Measurements from ENCODE around the gene ILKAP.
"Not testable (repeated sequence)": the region's sequence is repeated elsewhere in the genome, so short reads cannot be mapped to it uniquely, and the experiment has no call there.

The ILKAP gene

DNA sequence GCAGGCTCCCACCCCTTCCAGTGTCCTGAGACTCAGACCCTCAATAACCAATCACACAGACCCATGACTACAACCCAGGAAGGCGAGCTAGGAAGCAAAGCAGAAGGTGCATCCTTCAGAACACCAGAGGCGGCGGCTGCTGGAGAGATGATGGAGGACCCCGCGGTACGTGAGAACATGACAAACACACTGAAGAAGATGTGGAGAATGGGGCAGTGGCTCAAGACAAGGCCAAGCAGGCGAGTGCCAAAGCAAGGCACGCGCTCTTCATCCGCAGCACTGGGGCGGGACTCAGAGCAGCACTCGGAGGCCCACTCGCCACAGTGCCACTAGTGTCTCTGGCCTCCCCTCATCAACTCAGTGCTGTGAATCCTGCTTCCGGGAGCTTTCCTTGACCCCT lies 31.1 kb downstream of the ILKAP start:
- Histone ChIP-seq H3K36me3 (ENCODE audit: insufficient read depth, low read length) (peaks cover 81% of the 10 kb centered on the region), H3K9me3 (ENCODE audit: low read length) (no peaks in the 10 kb centered on the region), H3K9ac (ENCODE audit: low read length) (no peak overlapping the region), H3K4me2 (ENCODE audit: low read length) (no peak overlapping the region), H2AFZ (ENCODE audit: low read length) (no peak overlapping the region), H3K9me2 (ENCODE audit: low read depth, low read length) (no peaks in the 10 kb centered on the region), H3K4me1 (ENCODE audit: insufficient read depth, low read length, severe bottlenecking) (no peaks in the 10 kb centered on the region), H3K79me2 (ENCODE audit: insufficient read depth, low read length) (no peaks in the 10 kb centered on the region), H3K27ac (ENCODE audit: low read depth, low read length, poor library complexity, severe bottlenecking) (no peak overlapping the region), H4K20me1 (ENCODE audit: insufficient read depth, low read length) (no peaks in the 10 kb centered on the region), H3F3A (ENCODE audit: insufficient read depth, low read length) (no peaks in the 10 kb centered on the region), H3K4me3 (ENCODE audit: low read depth, low read length, poor library complexity, severe bottlenecking) (no peak overlapping the region), H3K27me3 (ENCODE audit: insufficient read depth, low read length) (no peaks in the 10 kb centered on the region)
- TF ChIP-seq, protein P1, sequence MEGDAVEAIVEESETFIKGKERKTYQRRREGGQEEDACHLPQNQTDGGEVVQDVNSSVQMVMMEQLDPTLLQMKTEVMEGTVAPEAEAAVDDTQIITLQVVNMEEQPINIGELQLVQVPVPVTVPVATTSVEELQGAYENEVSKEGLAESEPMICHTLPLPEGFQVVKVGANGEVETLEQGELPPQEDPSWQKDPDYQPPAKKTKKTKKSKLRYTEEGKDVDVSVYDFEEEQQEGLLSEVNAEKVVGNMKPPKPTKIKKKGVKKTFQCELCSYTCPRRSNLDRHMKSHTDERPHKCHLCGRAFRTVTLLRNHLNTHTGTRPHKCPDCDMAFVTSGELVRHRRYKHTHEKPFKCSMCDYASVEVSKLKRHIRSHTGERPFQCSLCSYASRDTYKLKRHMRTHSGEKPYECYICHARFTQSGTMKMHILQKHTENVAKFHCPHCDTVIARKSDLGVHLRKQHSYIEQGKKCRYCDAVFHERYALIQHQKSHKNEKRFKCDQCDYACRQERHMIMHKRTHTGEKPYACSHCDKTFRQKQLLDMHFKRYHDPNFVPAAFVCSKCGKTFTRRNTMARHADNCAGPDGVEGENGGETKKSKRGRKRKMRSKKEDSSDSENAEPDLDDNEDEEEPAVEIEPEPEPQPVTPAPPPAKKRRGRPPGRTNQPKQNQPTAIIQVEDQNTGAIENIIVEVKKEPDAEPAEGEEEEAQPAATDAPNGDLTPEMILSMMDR (IDR thresholded peaks at IDR 0.05; ENCODE audit: low read length), result no peak
- no peak for TF ChIP-seq EZH2 (IDR thresholded peaks at IDR 0.05; ENCODE audit: borderline replicate concordance, low read length)

DNA sequence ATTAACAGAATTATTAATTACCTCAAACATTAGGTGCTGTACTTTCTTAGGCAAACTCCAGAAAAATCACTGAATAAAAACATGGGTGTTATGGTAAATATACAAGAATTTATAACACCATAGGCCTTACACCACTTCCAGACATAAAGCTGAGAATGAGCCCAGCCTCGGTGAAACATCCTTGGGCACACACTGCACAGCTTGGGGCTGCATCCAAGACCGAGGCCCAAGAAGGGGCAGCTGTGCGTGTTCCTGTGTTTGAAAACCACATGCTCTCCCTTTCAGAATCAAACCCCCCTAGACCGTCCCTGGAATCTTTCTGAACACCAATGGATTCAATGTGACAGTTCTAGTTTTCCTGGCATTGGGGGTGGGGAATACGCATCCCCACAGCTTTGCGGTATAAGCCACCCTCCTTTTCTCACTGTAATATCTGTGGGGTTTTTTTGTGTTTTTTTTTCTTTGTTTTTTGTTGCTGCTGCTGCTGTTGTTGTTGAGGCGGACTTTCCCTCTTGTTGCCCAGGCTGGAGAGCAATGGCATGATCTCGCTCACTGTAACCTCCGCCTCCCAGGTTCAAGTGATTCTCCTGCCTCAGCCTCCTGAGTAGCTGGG lies 31.8 kb downstream of the ILKAP start:
- peaks cover 73% of the 10 kb centered on the region for H3K36me3 ChIP-seq (ENCODE audit: insufficient read depth, low read length)
- no peaks in the 10 kb centered on the region for H3K4me1 ChIP-seq (ENCODE audit: insufficient read depth, low read length, severe bottlenecking)
- H3F3A ChIP-seq (ENCODE audit: insufficient read depth, low read length), result no peaks in the 10 kb centered on the region

DNA sequence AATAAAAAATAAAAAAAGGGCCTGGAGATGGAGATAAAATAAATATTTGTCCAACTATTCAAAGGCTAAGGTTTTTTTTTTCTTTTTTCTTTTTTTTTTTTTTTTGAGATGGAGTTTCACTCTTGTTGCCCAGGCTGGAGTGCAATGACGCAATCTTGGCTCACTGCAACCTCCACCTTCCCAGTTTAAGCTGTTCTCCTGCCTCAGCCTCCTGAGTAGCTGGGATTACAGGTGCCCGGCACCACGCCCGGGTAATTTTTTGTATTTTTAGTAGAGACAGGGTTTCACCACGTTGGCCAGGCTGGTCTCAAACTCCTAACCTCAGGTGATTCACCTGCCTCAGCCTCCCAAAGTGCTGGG lies 32.4 kb downstream of the ILKAP start:
- not testable (repeated sequence) for H3K9me3 ChIP-seq (ENCODE audit: low read length); H3K9ac ChIP-seq (ENCODE audit: low read length); H2AFZ ChIP-seq (ENCODE audit: low read length); H3K4me2 ChIP-seq (ENCODE audit: low read length); H3K4me1 ChIP-seq (ENCODE audit: insufficient read depth, low read length, severe bottlenecking); H3K27ac ChIP-seq (ENCODE audit: low read depth, low read length, poor library complexity, severe bottlenecking); H3K79me2 ChIP-seq (ENCODE audit: insufficient read depth, low read length); H4K20me1 ChIP-seq (ENCODE audit: insufficient read depth, low read length); H3K4me3 ChIP-seq (ENCODE audit: low read depth, low read length, poor library complexity, severe bottlenecking); H3K27me3 ChIP-seq (ENCODE audit: insufficient read depth, low read length); H3F3A ChIP-seq (ENCODE audit: insufficient read depth, low read length); H3K9me2 ChIP-seq (ENCODE audit: low read depth, low read length)
- peaks cover 68% of the 10 kb centered on the region for H3K36me3 ChIP-seq (ENCODE audit: insufficient read depth, low read length)

More for the DNA sequence above, 31.8 kb downstream of the ILKAP start:
- Histone ChIP-seq H3K27ac (ENCODE audit: low read depth, low read length, poor library complexity, severe bottlenecking) (no peak overlapping the region), H3K4me3 (ENCODE audit: low read depth, low read length, poor library complexity, severe bottlenecking) (no peak overlapping the region), H3K9ac (ENCODE audit: low read length) (no peak overlapping the region), H2AFZ (ENCODE audit: low read length) (no peak overlapping the region), H3K27me3 (ENCODE audit: insufficient read depth, low read length) (no peaks in the 10 kb centered on the region), H4K20me1 (ENCODE audit: insufficient read depth, low read length) (no peaks in the 10 kb centered on the region), H3K4me2 (ENCODE audit: low read length) (no peak overlapping the region), H3K9me3 (ENCODE audit: low read length) (no peaks in the 10 kb centered on the region), H3K79me2 (ENCODE audit: insufficient read depth, low read length) (no peaks in the 10 kb centered on the region), H3K9me2 (ENCODE audit: low read depth, low read length) (no peaks in the 10 kb centered on the region)
- TF ChIP-seq, protein P1 (IDR thresholded peaks at IDR 0.05; ENCODE audit: low read length), result no peak
- TF ChIP-seq EZH2 (IDR thresholded peaks at IDR 0.05; ENCODE audit: borderline replicate concordance, low read length), result no peak

DNA sequence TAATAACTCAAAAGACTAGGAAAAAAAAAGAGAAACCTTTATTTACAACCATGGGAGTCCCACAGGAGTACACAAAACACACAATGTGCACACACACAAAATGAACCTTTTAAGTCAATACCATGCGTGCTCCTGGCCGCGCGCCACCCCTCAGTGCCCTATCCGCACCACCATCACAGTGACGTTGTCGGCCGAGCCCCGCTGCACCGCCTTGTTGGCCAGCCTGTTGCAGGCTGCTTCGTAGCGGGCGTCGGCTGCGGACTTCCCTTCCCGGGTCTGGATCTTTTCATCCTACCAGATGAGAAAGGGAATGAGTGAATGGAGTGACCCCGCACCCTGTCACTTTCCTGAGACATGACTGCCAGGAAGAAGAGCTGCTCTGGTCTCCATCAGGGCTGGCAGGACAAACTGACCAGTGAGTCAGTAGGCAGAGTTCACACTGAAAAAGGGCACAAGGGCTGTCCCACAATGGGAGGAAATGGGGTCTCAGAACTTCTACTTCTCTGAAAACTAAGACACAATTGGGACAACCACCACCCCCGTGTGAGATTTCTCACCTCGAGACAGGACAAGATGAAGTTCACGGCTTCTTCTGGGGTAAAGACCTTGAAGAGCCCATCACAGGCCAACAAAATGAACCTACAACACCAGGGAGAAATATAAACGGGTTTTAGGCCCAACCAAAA lies 33.0 kb downstream of the ILKAP start:
- H3K4me3 ChIP-seq (ENCODE audit: low read depth, low read length, poor library complexity, severe bottlenecking), result no peak overlapping the region
- H3K9me2 ChIP-seq (ENCODE audit: low read depth, low read length), result no peaks in the 10 kb centered on the region
- H3K36me3 ChIP-seq (ENCODE audit: insufficient read depth, low read length), result peaks cover 66% of the 10 kb centered on the region
- no peaks in the 10 kb centered on the region for H3K79me2 ChIP-seq (ENCODE audit: insufficient read depth, low read length)
- no peaks in the 10 kb centered on the region for H3K9me3 ChIP-seq (ENCODE audit: low read length)
- H3K4me1 ChIP-seq (ENCODE audit: insufficient read depth, low read length, severe bottlenecking), result no peaks in the 10 kb centered on the region
- H2AFZ ChIP-seq (ENCODE audit: low read length), result no peak overlapping the region
- no peaks in the 10 kb centered on the region for H4K20me1 ChIP-seq (ENCODE audit: insufficient read depth, low read length)
- no peak overlapping the region for H3K9ac ChIP-seq (ENCODE audit: low read length)
- no peak for TF ChIP-seq EZH2 (IDR thresholded peaks at IDR 0.05; ENCODE audit: borderline replicate concordance, low read length)
- TF ChIP-seq, protein P1 (IDR thresholded peaks at IDR 0.05; ENCODE audit: low read length), result no peak
- no peaks in the 10 kb centered on the region for H3K27me3 ChIP-seq (ENCODE audit: insufficient read depth, low read length)
- no peak overlapping the region for H3K27ac ChIP-seq (ENCODE audit: low read depth, low read length, poor library complexity, severe bottlenecking)
- no peak overlapping the region for H3K4me2 ChIP-seq (ENCODE audit: low read length)
- H3F3A ChIP-seq (ENCODE audit: insufficient read depth, low read length), result no peaks in the 10 kb centered on the region
